Activated T-helper 9 cell treated with anti-CD3 and anti-CD28 coated beads, Interleukin-2, amount 50 U/mL, for 16 hours (primary cell): ENCODE data around the gene PLCB1.
"Not testable (repeated sequence)": the region's sequence is repeated elsewhere in the genome, so short reads cannot be mapped to it uniquely, and the experiment has no call there.

Source experiments
- DNase-seq: peaks from one replicate; pipeline ENCODE4 v3.0.0-alpha.2; 2020; ENCODE audit warnings: low read depth

PLCB1 gene

DNA sequence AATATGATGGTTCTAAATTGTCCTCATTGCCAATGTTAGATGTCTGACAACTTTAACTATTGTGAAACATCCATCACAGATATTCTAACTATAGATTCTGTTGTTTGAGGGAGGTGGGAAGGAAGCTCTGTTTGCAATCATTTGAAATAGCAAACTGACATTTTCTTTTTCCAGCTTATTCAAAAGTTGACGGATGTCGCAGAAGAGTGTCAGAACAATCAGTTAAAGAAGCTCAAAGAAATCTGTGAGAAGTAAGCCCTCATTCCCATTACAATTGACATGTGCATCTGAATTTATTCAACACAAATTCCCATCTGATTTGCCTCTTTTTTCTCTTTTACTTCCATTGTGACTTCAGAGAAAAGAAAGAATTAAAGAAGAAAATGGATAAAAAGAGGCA lies 656.2 kb downstream of the PLCB1 start:
- no peak for DNase-seq

DNA sequence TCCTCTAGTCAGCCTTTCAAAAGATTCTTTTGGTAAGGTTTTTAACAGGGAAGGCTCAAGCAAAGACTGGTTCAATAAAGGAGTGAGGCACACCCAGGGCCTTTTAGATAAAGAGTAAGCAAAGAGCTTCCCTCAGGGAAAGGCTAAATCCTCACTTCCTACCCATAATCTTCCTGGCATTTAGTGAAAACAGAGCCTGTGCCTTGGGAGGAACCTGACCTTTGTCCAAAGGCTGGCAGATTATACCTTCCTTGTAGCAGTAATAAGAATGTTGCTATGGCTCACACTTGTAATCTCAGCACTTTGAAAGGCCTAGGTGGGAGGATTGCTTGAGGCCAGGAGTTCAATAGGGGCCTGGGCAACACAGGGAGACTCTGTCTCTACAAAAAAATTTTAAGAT lies 656.8 kb downstream of the PLCB1 start:
- no peak for DNase-seq

GRCh38 chr20:8790442-8791074 lies 658.5 kb downstream of the PLCB1 start:
- no peak for DNase-seq

GRCh38 chr20:8795404-8795803 lies 663.3 kb downstream of the PLCB1 start:
- no peak for DNase-seq

DNA sequence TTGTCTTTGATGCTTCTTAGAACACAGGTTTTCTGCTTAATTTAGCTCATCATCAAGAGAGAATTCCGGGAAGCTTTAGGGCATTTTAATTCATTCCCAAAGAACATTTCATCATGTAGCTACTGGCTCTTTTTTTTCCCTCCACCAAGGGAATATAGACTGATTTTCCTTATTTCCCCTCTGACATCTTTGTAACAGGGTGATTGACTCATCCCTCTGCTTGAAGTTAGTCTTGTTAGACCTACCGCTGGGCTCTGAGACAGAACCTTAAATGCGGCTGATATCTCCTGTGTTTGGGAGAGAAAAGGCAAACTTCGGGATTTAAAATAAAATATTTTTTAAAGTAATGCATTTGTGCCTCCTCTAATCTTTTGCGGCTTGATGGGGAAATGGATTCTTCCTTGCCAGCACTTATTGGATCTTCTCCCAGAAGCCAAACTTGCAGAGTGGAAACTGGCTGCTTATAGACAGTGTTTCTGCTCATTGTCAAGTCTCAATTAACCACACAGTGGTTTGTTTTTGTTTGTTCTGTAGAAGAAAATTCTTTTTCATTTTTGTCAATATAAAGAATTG lies 664.1 kb downstream of the PLCB1 start:
- no peak for DNase-seq

DNA sequence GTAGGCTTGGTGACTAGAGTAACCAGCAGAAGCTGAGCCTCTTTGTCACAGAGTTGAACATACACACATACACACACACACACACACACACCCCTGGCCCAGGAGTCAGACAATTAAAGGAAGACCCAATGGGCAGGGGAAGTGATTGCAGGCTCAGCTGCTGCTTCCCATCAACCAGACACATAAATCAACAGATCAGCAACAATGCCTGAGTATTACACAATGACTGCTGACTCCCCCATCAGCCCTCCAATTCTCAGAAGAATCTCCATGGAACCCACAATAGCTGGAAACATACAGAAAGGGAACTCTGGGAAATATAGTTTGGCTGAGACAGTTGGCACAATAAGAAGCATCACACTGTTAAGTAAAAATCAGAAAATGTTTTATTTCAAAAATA lies 666.4 kb downstream of the PLCB1 start:
- DNase-seq = no peak

- DNase-seq = no peak
Observed at GRCh38 chr20:8800089-8800488, 668.0 kb downstream of the PLCB1 start.

GRCh38 chr20:8801686-8802085 lies 669.6 kb downstream of the PLCB1 start:
- no peak for DNase-seq

DNA sequence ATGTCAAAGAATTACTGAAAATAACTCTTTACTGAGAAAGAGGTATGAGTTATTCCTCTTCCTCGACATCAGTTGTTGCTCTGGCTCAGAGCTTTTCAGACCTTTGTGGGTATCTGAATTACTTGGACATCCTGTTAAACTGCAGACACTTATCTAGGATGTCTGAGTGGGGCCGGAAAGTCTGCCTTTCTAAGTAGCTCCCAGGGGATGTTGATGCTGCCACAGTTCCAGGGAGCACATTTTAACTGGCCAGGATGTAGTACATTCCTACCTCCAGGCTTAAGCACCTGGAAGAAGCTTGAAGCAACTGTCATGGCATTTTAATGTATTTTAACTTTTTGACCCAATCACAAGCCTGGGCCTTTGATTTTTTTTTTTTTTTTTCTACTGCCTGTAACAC lies 671.0 kb downstream of the PLCB1 start:
- DNase-seq = no peak

DNA sequence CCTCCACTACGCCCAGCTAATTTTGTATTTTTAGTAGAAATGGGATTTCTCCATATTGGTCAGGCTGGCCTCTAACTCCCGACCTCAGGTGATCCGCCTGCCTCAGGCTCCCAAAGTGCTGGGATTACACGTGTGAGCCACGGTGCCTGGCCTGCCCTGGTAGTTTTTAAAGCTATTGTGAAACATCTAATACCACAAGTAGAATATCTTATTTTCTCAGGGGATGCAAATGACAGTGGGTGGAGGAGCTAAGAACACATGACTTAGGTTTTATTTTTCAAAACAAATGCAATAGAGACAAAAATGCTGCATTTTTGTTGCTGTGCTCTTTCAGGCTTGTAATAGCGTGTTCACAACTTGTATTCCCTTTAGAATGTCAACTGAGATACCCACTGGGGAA lies 671.9 kb downstream of the PLCB1 start:
- DNase-seq = no peak

GRCh38 chr20:8805737-8806442 lies 673.8 kb downstream of the PLCB1 start:
- DNase-seq = no peak

GRCh38 chr20:8807480-8808201 lies 675.6 kb downstream of the PLCB1 start:
- no peak for DNase-seq

GRCh38 chr20:8808202-8808535 lies 676.1 kb downstream of the PLCB1 start:
- no peak for DNase-seq

DNA sequence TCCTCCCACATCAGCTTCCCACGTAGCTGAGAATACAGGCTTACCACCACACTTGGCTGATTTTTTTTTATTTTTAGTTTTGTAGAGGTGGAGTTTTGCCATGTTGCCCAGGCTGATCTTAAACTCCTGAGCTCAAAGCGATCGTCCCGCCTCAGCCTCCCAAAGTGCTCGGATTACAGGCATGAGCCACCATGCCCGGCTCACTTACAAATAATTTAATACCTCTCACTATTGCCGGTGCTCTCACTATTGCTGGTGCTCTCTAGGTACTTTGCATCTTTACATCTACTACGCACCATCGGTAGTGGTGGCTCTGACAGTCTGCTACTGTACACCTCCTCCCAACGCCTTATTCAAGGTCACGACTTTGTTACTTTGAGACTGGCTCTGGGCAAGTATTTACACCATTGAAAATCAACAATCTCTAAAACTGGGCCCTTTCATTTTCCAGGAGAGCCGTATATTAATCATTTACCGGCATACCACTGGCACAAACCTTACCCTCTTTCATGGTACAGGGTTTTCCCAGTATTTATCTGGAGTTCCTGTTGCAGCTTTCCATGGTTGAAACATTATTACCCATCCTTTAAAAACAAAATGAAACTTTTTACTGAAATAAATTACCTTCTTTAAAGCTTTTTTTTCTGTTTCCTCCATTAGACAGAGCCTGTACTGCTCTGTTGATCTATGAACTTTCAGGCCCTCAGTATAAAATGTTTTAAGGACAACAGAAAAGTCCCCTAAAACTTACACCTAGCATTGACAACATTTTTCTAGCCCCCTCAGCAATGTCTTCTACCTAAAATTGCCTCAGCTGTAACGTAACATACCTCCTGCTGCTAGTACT lies 677.3 kb downstream of the PLCB1 start:
- no peak for DNase-seq

GRCh38 chr20:8811801-8812594 lies 679.9 kb downstream of the PLCB1 start:
- DNase-seq = no peak

DNA sequence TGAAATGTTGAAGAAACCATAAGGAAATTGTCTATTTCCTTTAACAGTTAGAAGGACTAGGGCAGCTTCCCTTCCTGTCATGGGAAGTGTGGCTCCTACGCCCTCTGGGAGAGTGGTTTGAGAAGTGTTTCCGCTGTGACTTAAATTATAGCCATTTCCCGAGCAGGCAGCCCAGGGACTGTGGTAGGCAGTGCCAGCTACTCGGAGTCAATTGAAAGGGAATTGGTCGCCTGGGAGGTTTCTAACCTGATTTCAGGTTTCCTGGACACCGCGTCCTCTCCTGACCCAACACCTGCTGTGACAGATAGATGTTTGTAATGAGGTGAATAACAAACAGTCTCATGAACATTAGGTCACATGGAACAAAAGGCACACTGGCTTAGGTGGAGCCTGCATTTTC lies 680.8 kb downstream of the PLCB1 start:
- no peak for DNase-seq

GRCh38 chr20:8815208-8815607 lies 683.1 kb downstream of the PLCB1 start:
- no peak for DNase-seq

DNA sequence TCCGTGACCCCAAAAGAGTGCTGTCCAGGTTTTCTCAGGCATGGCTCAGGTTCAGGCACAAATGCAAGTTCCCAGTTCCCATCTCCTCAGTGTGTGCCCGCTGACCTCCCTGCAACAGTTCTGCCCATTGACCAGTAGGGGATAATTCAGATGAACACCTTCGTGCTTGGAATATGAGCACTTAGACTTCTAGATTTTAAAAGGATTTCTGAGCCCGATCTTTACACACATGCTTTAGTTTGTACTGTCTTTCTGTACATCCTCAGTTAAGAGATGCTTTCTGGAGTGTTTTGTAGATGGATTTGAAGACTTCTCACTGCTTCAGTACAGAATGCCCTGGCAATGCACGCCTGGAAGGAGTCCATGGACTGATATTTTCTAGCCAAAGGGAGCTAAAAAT lies 697.2 kb downstream of the PLCB1 start:
- DNase-seq = no peak

DNA sequence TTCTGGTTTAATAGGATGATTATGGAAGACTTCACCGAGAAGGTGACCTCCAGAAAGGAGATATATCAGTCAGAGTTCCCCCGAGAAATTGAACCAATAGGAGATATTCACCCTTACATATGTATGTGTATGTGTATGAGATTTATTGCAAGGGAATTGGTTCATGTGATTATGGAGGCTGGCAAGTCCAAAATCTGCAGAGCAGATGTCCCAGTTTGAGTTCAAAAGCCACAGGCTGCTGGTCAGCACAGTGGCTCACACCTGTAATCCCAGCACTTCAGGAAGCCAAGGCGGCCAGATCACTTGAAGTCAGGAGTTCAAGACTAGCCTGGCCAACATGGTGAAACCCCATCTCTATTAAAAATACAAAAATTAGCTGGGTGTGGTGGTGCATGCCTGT lies 702.2 kb downstream of the PLCB1 start:
- DNase-seq = not testable (repeated sequence)

DNA sequence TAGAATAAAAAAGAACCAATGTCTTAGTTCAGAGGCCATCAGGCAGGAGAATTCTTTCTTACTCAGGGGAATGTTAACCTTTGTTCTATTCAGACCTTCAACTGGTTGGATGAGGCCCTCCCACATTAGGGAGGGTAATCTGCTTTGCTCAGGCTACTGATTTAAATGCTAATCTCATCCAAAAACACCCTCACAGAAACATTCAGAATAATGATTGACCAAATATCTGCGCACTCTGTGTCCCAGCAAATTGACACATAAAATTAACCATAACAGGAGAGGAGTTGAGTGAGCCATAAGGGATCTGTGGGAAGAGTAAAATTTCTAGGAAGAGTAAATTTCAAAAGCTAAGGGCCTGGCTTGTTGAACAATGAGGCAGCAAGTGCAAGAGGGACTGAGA lies 702.8 kb downstream of the PLCB1 start:
- no peak for DNase-seq

GRCh38 chr20:8837396-8837795 lies 705.3 kb downstream of the PLCB1 start:
- no peak for DNase-seq
